Activated T-cell treated with anti-CD3 and anti-CD28 coated beads for 4 hours (primary cell): Measurements from ENCODE around the gene AXIN2.
"Not testable (repeated sequence)": the region's sequence is repeated elsewhere in the genome, so short reads cannot be mapped to it uniquely, and the experiment has no call there.

ENCODE experiments used
- DNase-seq: peaks from one replicate; pipeline ENCODE4 v3.0.0-alpha.2; 2020

Gene AXIN2

DNA sequence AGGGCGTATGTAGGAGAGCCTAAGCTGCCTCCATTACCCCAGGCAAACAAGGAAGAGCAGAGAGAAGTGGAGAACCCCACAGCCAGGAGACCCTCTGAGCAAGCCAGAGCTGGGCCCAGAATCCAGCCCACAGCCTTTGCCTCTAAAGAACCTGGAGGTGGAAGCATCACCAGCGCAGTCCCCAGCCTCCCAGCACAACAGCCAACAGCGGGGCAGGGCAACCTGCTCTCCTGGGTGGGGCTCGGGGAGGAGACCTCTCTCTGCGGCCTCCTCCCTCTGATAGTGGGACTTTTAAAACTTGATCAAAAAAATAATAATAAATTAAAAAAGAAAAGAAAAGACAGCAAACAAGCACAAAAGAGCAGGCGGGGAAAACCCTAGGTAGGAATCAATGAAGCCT is 45.9 kb downstream of the AXIN2 start:
- DNase-seq: no peak

DNA sequence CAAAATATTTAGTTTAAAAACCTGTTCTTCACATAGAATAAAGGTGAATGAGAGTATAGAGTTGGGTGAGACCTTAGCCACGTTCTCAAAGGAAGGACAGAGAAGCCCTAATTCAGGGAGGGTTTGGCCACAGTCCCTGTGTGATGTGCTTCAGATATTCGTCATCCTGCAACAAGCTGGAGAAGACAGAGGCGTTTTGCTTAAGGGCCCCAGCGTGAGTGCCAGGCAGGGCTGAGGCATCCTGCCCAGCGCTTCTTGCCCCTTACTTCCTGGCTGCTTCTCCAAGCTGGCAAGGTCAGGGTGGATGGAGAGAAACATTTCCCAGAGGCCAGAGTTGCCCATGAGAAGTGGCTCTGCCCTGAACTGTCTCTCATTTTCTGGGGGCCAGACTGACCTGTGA is 46.9 kb downstream of the AXIN2 start:
- no peak for DNase-seq

DNA sequence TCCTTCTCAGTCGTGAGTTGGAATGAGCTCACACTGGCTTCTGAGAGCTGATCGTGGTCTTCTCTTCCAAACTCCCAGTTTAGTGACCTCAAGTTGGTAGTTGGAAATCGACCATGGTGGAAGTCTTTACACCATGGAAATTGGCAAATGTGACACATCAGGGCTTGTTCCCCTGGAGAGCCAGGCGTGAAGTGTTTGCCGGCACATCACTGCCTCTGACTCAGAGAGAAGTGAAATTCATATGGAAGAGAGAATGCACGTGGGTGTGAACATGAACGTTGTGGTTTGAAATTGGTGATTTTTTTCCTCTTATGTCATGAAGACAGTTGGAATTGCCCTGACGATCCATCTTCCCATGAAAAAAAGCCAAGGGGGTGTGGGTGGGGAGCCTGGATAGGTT is 47.4 kb downstream of the AXIN2 start:
- DNase-seq: no peak

DNA sequence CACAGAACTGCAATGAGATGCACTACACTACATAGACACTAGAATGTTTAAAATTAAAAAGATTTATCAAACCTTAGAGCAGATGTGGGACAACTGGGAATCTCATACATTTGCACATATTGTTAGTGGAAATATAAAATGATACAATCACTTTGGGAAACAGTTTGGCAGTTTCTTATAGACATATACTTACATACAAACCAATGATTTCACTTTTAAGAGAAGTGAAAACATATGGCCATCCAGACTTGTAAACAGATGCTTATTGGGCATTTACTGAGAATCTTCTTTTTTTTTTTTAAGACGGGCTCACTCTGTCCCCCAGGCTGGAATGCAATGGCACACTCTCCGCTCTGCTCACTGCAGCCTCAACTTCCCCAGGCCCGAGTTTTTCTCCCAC is 50.1 kb downstream of the AXIN2 start:
- DNase-seq: no peak

DNA sequence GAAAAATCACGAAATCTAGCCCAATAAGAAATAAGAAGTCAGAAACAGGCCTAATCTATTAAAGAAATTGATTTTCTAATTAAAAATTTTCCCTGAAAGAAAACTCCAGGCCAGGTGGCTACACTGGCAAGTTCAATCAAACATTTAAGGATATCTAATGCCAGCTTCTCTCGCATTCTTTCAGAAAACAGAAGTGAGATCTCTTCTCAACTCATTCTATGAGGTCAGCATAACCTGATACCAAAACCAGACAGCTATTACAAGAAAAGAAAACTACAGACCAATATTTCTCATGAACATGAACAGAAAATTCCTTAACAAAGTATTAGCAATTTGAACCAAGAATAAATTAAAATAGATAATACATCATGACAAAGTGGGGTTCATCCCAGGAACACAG is 52.4 kb downstream of the AXIN2 start:
- no peak for DNase-seq

DNA sequence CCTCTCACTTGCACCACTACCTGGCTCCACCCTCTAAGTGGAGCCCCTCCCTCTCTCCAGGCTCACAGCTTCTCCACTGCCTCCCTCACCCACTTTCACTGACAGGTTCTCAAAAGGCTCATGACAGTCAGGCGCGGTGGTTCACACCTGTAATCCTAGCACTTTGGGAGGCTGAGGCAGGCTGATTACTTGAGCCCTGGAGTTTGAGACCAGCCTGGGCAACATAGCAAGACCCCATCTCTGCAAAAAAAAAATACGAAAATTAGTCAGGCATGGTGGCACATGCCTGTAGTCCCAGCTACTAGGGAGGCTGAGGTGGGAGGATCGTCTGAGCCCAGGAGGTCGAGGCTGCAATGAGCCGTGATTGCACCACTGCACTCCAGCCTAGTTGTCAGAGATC is 56.8 kb downstream of the AXIN2 start:
- DNase-seq: not testable (repeated sequence)

DNA sequence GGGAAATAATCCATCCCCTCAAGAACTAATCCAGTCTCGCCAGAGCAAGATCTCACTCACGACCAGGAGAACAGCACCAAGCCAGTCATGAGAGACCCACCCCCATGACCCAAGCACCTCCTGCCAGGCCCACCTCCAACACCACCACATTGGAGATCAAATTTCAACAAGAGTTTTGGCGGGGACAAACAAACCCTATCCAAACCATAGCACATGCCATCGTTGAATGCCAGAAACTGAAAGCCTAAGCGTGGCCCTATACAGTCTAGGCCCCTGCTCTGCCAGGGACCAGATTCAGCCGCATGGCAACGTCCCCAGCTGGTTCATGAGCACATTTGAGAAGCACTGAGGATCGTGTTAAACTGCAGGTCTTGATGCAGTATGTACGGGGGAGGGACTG is 57.3 kb downstream of the AXIN2 start:
- no peak for DNase-seq

DNA sequence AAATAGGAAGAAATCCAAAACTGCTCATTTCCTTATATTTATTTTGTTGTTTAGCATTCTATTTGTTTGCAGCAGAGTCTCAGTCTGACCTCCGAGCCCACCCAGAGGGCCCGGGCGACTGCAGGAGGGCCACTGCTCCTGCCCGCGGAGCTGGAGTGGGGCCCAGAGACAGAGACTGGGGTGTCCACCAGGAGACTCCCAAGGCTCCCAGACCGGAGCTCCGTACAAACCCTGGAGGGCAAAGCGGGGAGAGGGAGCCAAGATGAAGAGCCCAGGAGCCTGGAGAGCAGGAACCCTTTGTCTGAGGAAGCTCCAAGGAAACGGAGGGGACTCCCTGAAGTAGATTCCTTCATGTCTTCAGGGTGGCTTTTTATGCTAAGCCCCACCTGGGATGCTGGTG is 57.9 kb downstream of the AXIN2 start:
- DNase-seq: no peak

DNA sequence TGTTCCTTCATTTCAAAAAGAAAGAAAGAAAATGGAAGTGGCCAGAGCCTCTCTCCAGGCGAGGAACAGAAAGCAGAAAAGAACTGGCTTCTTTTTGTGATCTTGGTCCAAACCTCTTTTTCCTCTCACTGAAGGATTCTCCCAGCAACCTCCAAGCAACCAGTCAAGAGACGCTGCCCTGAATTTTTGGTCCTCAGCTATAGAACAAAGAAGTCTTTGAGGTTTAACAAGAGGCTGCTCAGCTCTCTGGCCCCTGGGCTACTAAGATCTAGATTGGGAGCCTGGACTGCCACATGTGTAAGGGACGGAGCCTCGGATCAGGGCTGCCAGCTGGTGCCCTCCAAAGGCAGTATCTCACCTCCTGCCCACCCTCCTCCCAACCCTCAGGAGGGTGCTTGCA is 62.6 kb downstream of the AXIN2 start:
- no peak for DNase-seq

DNA sequence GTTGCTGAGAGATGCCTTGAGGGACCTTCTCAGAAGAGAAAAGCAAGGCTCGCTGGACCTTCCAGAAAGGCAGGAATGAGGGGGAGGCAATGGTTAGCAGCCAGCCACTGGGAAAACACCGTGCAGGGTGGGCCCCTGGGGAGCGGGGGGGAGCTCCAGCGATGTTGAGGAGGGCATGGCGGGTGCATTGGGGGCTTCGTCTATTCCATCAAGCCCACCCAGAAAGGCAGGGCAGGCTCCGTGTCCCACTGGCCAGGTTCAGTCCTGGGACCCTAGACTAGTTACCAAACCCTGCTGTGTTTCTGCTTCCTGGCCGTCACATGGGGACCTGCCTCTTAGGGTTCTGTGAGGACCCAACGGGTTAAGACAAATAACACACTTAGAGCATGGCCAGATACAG is 64.6 kb downstream of the AXIN2 start:
- DNase-seq: no peak

DNA sequence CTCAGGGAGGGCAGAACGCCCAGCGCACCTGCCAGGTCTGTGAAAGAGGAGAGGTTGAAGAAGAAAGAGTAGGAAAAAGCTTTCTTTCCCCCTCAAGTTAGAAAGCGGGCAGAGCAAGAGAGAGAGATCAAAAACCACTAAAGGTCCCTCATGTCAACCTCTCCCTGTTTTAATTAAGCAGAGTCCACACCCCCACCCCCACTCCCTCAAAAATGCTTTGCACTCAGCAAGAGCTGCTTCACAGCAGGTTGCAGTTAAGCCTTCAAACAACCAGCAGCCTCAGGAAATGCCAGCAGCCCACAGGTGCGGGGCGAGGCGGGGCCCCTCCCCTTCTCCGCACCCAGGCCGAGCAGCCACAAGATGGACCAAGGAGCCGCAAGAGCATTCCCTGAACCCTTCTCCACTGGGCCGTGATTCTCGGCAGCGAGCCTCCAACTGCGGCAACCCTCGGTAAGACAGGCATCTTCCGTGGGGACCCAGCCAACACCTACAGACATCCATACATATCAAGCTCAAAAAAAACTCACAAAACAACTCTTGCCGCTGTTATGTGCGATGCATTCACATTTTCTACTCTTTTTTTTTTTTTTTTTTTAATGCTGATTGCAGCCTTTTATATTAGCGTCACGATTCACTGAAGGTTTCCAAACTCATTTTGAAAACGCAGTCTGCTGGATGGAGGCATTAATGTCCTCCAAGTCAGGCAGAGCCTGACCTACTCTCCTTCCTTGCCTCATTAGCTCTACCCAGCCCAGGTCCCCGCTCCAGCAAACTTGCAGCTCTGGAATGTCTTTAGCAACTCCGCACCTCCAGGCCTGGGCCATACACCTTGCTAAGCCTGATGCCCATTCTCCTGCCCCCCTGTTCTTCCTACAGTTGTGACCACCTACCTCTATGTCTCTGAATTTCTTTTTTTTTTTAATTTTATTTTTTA is 66.1 kb downstream of the AXIN2 start:
- no peak for DNase-seq

DNA sequence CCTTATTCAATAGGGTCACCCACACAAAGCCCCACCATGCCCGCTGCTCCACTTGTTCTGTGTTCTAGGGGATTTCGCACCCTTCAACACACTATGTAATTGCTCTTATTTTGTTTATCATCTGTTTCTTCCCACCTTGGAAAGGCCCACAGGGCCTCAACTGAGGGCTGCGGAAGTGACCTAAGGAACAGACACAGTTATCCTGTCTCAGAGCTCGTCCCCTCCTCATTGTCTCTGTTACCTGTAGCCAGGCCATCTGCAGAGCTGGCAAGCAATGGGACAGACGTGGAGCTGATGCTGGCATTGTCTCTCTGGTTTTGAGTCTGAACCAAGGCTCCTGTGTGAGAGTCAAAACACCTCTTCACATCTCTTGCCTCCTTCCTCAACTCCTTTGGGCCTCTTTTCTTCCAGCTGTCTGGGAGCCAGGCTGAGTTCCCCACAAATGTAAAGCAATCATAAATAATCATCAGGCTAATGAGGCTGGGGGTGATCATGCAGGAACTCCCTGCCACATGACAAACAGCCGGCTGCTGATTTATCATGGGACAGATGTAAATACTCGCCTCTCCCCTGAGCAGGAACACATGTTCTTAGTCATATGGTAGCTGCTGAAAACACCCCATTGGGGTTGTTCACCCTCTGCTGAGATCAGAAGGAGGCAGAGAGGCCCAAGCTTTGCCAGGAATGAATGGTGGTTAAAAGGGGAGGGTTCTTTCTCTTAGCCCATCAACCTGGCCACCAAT is 71.9 kb downstream of the AXIN2 start:
- DNase-seq: no peak

DNA sequence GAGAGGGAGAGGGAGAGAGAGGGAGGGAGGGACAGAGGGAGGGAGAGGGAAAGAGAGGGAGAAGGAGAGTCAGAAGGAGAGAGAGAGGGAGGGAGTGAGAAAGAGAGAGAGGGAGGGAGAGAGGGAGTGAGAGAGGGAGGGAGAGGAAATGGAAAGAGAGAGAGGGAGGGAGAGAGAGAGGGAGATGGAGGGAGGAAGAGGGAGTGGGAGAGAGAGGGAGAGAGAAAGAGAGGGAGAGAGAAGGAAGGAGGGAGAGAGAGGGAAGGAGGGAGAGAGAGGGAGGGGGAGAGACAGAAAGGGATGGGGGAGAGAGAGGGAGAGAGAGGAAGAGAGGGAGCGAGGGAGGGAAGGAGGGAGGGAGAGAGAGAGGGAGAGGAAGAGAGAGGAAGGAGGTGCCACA is 72.8 kb downstream of the AXIN2 start:
- no peak for DNase-seq

DNA sequence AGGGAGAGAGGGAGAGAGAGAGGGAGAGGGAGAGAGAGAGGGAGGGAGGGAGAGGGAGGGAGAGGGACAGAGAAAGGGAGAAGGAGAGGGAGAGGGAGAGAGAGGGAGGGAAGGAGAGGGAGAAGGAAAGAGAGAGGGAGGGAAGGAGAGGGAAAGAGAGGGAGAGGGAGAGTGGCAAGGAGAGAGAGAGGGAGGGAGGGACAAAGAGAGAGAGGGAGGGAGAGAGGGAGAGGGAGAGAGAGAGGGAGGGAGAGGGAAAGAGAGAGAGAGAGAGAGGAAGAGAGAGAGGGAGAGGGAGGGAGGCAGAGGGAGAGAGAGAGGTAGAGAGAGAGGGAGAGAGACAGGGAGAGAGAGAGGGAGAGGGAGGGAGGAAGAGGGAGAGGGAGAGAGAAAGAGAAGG is 73.5 kb downstream of the AXIN2 start:
- DNase-seq: no peak

DNA sequence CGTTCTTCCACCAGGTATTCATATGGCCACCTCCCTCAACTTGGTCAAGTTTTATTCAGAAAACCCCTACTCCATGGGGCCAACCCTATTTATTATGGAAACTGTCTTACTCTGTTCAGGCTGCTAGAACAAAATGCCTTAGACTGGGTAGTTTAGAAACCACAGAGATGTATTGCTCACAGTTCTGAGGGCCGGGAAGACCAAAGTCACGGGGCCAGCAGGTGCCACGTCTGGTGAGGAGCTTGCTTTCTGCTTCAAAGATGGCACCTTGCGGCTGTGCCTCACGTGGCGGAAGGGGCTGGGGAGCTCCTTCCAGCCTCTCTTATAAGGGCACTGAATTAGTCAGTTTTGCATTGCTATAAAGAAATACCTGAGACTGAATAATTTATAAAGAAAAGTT is 74.3 kb downstream of the AXIN2 start:
- no peak for DNase-seq

DNA sequence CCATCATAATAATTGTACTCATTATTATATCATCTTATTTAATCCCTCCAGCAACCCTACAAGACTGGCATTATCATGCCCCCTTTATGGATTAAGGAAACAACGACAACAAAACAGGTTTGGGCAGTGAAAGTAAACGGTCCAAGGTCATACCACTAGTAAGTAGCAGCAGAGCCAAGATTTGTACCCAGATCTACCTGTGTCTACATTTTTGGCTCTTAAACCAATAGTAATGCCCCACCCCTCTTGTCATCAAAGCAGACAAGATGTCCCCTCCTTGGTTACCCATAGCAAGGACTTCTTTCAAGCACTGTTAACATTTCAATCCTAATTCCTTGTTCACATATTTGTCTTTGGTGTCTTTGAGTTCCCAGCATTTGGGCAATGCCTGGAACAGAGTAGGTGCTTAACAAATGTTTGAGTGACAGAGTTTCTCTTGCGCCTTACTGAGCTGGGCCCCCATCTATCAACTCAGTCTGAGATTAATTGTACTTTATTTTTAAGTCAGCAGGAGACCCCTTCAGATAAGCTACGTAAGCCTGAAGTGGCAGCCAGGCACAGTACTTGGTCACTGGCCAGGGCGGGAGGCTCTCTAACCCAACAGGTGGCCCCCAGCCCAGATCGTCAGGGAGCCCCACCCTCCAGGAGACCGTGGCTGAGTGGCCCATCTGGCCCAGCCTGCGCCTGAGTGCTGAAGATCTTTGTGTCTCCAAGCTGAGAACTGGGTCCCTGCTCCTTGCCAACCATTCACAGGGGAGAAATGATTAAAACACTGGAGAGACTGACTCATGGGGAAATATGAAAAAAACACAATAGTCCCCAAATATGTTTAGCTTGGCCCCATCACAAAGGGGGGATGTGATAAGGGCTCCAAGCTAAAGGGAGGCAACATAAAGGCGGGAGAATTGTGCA is 75.8 kb downstream of the AXIN2 start:
- DNase-seq: no peak

DNA sequence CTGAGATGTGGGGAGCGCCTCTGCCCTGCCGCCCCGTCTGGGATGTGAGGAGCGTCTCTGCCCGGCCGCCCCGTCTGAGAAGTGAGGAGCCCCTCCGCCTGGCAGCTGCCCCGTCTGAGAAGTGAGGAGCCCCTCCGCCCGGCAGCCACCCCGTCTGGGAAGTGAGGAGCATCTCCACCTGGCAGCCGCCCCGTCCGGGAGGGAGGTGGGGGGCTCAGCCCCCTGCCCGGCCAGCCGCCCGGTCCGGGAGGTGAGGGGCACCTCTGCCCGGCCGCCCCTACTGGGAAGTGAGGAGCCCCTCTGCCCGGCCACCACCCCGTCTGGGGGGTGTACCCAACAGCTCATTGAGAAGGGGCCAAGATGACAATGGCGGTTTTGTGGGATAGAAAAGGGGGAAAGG is 77.0 kb downstream of the AXIN2 start:
- DNase-seq: not testable (repeated sequence)

DNA sequence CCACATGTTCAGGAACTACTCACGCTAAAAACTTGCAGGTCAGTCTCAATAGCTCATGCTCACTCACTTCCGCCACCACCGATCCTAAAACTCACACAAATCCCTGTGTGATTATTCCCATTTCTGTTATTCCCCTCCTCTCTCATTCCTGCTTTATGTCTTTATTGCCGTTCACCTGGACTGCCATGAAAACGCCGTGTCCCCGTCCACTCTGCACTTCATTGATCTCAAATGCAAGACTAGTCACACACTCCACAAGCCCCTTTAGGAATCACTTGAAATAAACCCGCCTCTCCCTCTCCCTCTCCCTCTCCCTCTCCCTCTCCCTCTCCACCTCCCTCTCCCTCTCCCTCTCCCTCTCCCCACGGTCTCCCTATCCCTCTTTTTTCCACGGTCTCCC is 78.0 kb downstream of the AXIN2 start:
- DNase-seq: no peak

DNA sequence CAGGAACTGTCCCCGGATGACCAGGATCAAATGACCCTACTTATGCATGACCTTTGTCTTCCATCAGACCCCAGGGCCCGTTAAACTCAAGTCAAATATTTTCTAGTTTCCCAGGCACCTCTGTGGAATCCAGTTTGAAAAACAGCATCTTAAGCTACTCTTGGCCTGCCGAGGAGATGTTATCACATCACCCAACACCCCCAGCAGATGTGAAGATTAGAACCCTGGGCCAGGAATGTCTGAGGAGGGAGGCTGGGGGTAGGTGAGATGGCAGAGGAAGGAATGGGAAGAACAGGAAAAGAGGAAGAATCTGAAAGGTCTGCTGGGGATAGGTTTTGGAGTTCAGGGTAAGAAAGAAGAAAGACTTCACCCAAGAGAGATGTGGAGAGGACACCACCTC is 79.2 kb downstream of the AXIN2 start:
- no peak for DNase-seq

DNA sequence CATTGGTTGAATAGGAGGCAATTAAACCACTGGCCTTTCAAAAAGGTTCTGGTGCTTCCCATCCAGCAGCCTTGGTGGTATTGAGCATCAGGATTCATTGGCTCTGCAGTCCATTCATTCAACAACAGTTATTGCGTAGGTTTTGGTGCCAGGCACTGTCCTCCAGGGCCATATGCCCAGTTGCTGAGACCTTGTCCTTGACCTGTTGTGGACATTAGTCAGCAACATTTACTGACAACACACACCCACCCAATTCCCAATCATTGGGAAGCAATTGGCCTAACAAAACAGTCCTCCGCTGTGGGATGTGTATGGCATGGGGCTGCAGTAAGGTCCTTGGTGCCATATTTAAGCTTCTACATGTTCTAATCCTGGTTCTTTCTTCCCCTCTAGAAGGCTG is 82.2 kb downstream of the AXIN2 start:
- no peak for DNase-seq
